HPDE6-E6E7 (cell line): Measurements from ENCODE around the gene PLAC9.
"Not testable (repeated sequence)": the region's sequence is repeated elsewhere in the genome, so short reads cannot be mapped to it uniquely, and the experiment has no call there.

Experiments used
- DNase-seq: peaks from one replicate; pipeline ENCODE4 v3.0.0; 2011; ENCODE audit warnings: missing footprints; ENCODE audit errors: extremely low spot score

PLAC9 gene

GRCh38 chr10:80139265-80139664, 6.7 kb downstream of the PLAC9 start:
- DNase-seq = no peak

- no peak for DNase-seq
Measured at GRCh38 chr10:80140251-80140650, 7.7 kb downstream of the PLAC9 start.

- DNase-seq = no peak
Measured at GRCh38 chr10:80141696-80142460, 9.3 kb downstream of the PLAC9 start.

- DNase-seq = no peak
Measured at GRCh38 chr10:80144067-80144695, 11.7 kb downstream of the PLAC9 start.

GRCh38 chr10:80144696-80145131, 12.2 kb downstream of the PLAC9 start:
- DNase-seq = no peak

- DNase-seq = not testable (repeated sequence)
Measured at GRCh38 chr10:80145406-80146308, 13.1 kb downstream of the PLAC9 start.

GRCh38 chr10:80146918-80147317, 14.4 kb downstream of the PLAC9 start:
- no peak for DNase-seq

GRCh38 chr10:80148166-80148805, 15.8 kb downstream of the PLAC9 start:
- DNase-seq = no peak

GRCh38 chr10:80149123-80149522, 16.6 kb downstream of the PLAC9 start:
- DNase-seq = no peak

GRCh38 chr10:80150172-80150571, 17.6 kb downstream of the PLAC9 start:
- DNase-seq = no peak

- no peak for DNase-seq
Measured at GRCh38 chr10:80152820-80153219, 20.3 kb downstream of the PLAC9 start.

- DNase-seq = no peak
Measured at GRCh38 chr10:80153460-80153859, 20.9 kb downstream of the PLAC9 start.

GRCh38 chr10:80154626-80154977, 22.1 kb downstream of the PLAC9 start:
- DNase-seq = no peak

GRCh38 chr10:80154978-80155695, 22.6 kb downstream of the PLAC9 start:
- DNase-seq = peak; percentile 69

GRCh38 chr10:80155696-80156215, 23.2 kb downstream of the PLAC9 start:
- no peak for DNase-seq

- DNase-seq = no peak
Measured at GRCh38 chr10:80156216-80156615, 23.7 kb downstream of the PLAC9 start.

- DNase-seq = no peak
Measured at GRCh38 chr10:80157561-80157960, 25.0 kb downstream of the PLAC9 start.

- no peak for DNase-seq
Measured at GRCh38 chr10:80158126-80158525, 25.6 kb downstream of the PLAC9 start.

GRCh38 chr10:80158598-80159127, 26.1 kb downstream of the PLAC9 start:
- peak; percentile 78 for DNase-seq

GRCh38 chr10:80159166-80159873, 26.8 kb downstream of the PLAC9 start:
- DNase-seq = no peak
